GM23338 (cell line): ENCODE results near the gene REXO2. TPM values are rescaled to one million over a fixed set of nuclear protein-coding genes. Genes with fewer than 3 reads are reported as not detected.
A peak's percentile ranks its signal among the peaks of the same experiment; 100 is the strongest.

Experiments used
- ATAC-seq: fragments of 200-7000 bp; cut with Tn5 transposase; 3 replicates; pipeline ENCODE4 v1.9.1; 2020
- DNase-seq: peaks from one replicate; pipeline ENCODE4 v3.0.0-alpha.2; 2015; ENCODE audit warnings: low spot score
- H2AFZ ChIP-seq: fragments of 200-600 bp; sonication (generic); 2 replicates; pipeline ENCODE4 v1.8.0; 2016; ENCODE audit warnings: antibody characterized with exemption, mild to moderate bottlenecking, moderate library complexity
- H3F3A ChIP-seq: fragments of 200-600 bp; sonication (generic); replicated peaks from 2 replicates; pipeline ENCODE4 v1.8.0; 2017; ENCODE audit warnings: antibody characterized with exemption, mixed run types, low read depth
- H3K27ac ChIP-seq: fragments of 200-600 bp; sonication (generic); 2 replicates; pipeline ENCODE4 v1.6.1; 2016; ENCODE audit warnings: low read depth
- H3K27me3 ChIP-seq: fragments of 200-600 bp; sonication (generic); 2 replicates; pipeline ENCODE4 v1.8.0; 2016; ENCODE audit warnings: mild to moderate bottlenecking, mixed run types, moderate library complexity; ENCODE audit not compliant: insufficient read depth
- H3K36me3 ChIP-seq: fragments of 200-600 bp; sonication (generic); 2 replicates; pipeline ENCODE4 v1.8.0; 2016; ENCODE audit warnings: mild to moderate bottlenecking; ENCODE audit not compliant: insufficient read depth
- H3K4me1 ChIP-seq: fragments of 200-600 bp; sonication (generic); 2 replicates; pipeline ENCODE4 v1.8.0; 2016; ENCODE audit warnings: mild to moderate bottlenecking, moderate library complexity; ENCODE audit not compliant: insufficient read depth
- H3K4me2 ChIP-seq: fragments of 200-600 bp; sonication (generic); 2 replicates; pipeline ENCODE4 v1.7.1; 2017; ENCODE audit warnings: mixed run types
- H3K4me3 ChIP-seq: fragments of 200-600 bp; sonication (generic); 2 replicates; pipeline ENCODE4 v1.6.1; 2016; ENCODE audit warnings: mixed run types
- H3K79me2 ChIP-seq: fragments of 200-600 bp; sonication (generic); replicated peaks from 2 replicates; pipeline ENCODE4 v1.8.0; 2017; ENCODE audit warnings: mild to moderate bottlenecking; ENCODE audit not compliant: insufficient read depth
- H3K9me2 ChIP-seq: fragments of 200-600 bp; sonication (generic); 2 replicates; pipeline ENCODE4 v1.8.0; 2017; ENCODE audit not compliant: insufficient read depth
- H4K20me1 ChIP-seq: fragments of 200-600 bp; sonication (generic); replicated peaks from 2 replicates; pipeline ENCODE4 v1.8.0; 2017; ENCODE audit warnings: mild to moderate bottlenecking; ENCODE audit not compliant: insufficient read depth
- H3K27ac Mint-ChIP-seq: 2 replicates; pipeline ENCODE4 v1.8.0; 2020; ENCODE audit warnings: inconsistent platforms, mild to moderate bottlenecking, moderate library complexity, mixed read lengths
- H3K27me3 Mint-ChIP-seq: 3 replicates; pipeline ENCODE4 v1.8.0; 2022; ENCODE audit warnings: low read depth, mild to moderate bottlenecking, moderate library complexity, mixed read lengths, inconsistent platforms; ENCODE audit not compliant: insufficient read depth, poor library complexity
- H3K36me3 Mint-ChIP-seq: 3 replicates; pipeline ENCODE4 v1.8.0; 2021; ENCODE audit warnings: low read depth, mild to moderate bottlenecking, inconsistent platforms, moderate library complexity, mixed read lengths
- H3K4me1 Mint-ChIP-seq: 3 replicates; pipeline ENCODE4 v1.8.0; 2020; ENCODE audit warnings: mild to moderate bottlenecking, inconsistent platforms, mixed read lengths
- H3K4me3 Mint-ChIP-seq: 3 replicates; pipeline ENCODE4 v1.8.0; 2021; ENCODE audit warnings: moderate library complexity, mild to moderate bottlenecking, inconsistent platforms, mixed read lengths
- H3K9me3 Mint-ChIP-seq: 3 replicates; pipeline ENCODE4 v1.8.0; 2020; ENCODE audit warnings: moderate library complexity, mild to moderate bottlenecking, inconsistent platforms, mixed read lengths
- CREB1 ChIP-seq: fragments of 250-450 bp; sonication (Bioruptor Pico); IDR thresholded peaks from 2 replicates; pipeline ENCODE4 v1.5.0; 2020; ENCODE audit warnings: low read depth, mild to moderate bottlenecking, moderate library complexity
- NANOG ChIP-seq: IDR thresholded peaks from 2 replicates; pipeline ENCODE4 v1.6.1; 2016; ENCODE audit warnings: antibody characterized with exemption, borderline replicate concordance
- REST ChIP-seq: IDR thresholded peaks from one replicate; pipeline ENCODE4 v1.6.1; 2018; ENCODE audit warnings: antibody characterized with exemption; ENCODE audit not compliant: unreplicated experiment
- ZNF114 ChIP-seq: fragments of 250-450 bp; sonication (Bioruptor Pico); IDR thresholded peaks from 2 replicates; pipeline ENCODE4 v1.5.0; 2020; ENCODE audit warnings: mild to moderate bottlenecking, moderate library complexity
- ZNF462 ChIP-seq: fragments of 250-450 bp; sonication (Bioruptor Pico); IDR thresholded peaks from 2 replicates; pipeline ENCODE4 v1.5.0; 2020; ENCODE audit warnings: mild to moderate bottlenecking, moderate library complexity
- polyA plus RNA-seq: library from polyadenylated mRNA; unstranded; fragments of >200 nt; fragmentation: Nextera tagmentation; extraction: Ambion mirVana; gene quantifications from 2 replicates; pipeline ENCODE4 v1.2.1, GENCODE V29; 2016
- total RNA-seq: library from RNA; depleted of rRNA; stranded (reverse); fragments of >200 nt; shearing (Covaris generic); gene quantifications from 2 replicates; pipeline ENCODE4 v1.2.3, GENCODE V29; 2014
- TF ChIP-seq, protein P1 (sequence below): IDR thresholded peaks from 2 replicates; pipeline ENCODE4 v1.6.1; 2016; ENCODE audit warnings: antibody characterized with exemption

Gene REXO2
- total and polyA plus RNA-seq, 2 experiments from 2014 or later = 122 to 245 TPM

- TF ChIP-seq CREB1 (CRISPR knock-in tag) = no peak
- Mint-ChIP-seq H3K27me3 (no peaks in the 10 kb centered on the region), H3K4me1 (peaks cover 9% of the 10 kb centered on the region), H3K9me3 (peaks cover 11% of the 10 kb centered on the region; the same call in 2 of the 3 replicates), H3K27ac (no peak overlapping the region), H3K36me3 (peaks cover 29% of the 10 kb centered on the region), H3K4me3 (no peak overlapping the region)
- Histone ChIP-seq H3K27ac (no peak overlapping the region), H3K4me3 (no peak overlapping the region), H3K79me2 (no peaks in the 10 kb centered on the region), H3K27me3 (no peaks in the 10 kb centered on the region), H2AFZ (no peak overlapping the region), H3K4me1 (peaks cover 16% of the 10 kb centered on the region), H3K36me3 (no peaks in the 10 kb centered on the region), H4K20me1 (no peaks in the 10 kb centered on the region), H3K9me2 (no peaks in the 10 kb centered on the region), H3K4me2 (no peak overlapping the region), H3F3A (no peaks in the 10 kb centered on the region)
- ATAC-seq = no peak
- DNase-seq = no peak
Observed at GRCh38 chr11:114472661-114473060, 33.4 kb downstream of the REXO2 start.

GRCh38 chr11:114478001-114478410 is 38.7 kb downstream of the REXO2 start:
- Histone ChIP-seq H4K20me1 (no peaks in the 10 kb centered on the region), H3K79me2 (no peaks in the 10 kb centered on the region), H3K4me3 (peak overlapping the region; percentile 32), H3K27me3 (no peaks in the 10 kb centered on the region), H3K9me2 (no peaks in the 10 kb centered on the region), H2AFZ (no peak overlapping the region), H3F3A (no peaks in the 10 kb centered on the region; the same call in 1 of the 2 replicates), H3K27ac (peak overlapping the region; percentile 93), H3K4me2 (peak overlapping the region; percentile 57), H3K4me1 (peaks cover 63% of the 10 kb centered on the region), H3K36me3 (no peaks in the 10 kb centered on the region)
- peak overlapping the region; percentile 56 for H3K4me3 Mint-ChIP-seq
- peaks cover 55% of the 10 kb centered on the region for H3K4me1 Mint-ChIP-seq
- ATAC-seq (peak; percentile 76), DNase-seq (peak; percentile 79)
- peak overlapping the region; percentile 88 for H3K27ac Mint-ChIP-seq
- H3K36me3 Mint-ChIP-seq = peaks cover 22% of the 10 kb centered on the region
- no peaks in the 10 kb centered on the region for H3K27me3 Mint-ChIP-seq
- TF ChIP-seq NANOG (peak; percentile 76; the same call in 1 of the 2 replicates), ZNF114 (CRISPR knock-in tag) (peak; percentile 76; the same call in 1 of the 2 replicates), ZNF462 (CRISPR knock-in tag) (peak; percentile 12; the same call in 1 of the 2 replicates), REST (no peak)
- TF ChIP-seq, protein P1, sequence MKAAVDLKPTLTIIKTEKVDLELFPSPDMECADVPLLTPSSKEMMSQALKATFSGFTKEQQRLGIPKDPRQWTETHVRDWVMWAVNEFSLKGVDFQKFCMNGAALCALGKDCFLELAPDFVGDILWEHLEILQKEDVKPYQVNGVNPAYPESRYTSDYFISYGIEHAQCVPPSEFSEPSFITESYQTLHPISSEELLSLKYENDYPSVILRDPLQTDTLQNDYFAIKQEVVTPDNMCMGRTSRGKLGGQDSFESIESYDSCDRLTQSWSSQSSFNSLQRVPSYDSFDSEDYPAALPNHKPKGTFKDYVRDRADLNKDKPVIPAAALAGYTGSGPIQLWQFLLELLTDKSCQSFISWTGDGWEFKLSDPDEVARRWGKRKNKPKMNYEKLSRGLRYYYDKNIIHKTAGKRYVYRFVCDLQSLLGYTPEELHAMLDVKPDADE = no peak
- H3K9me3 Mint-ChIP-seq = peaks cover 14% of the 10 kb centered on the region
